Activated naive CD8-positive, alpha-beta T cell treated with anti-CD3 and anti-CD28 coated beads, Interleukin-2, amount 50 U/mL, for 24 hours (primary cell): ENCODE data around the gene TWF2.
"Not testable (repeated sequence)": the region's sequence is repeated elsewhere in the genome, so short reads cannot be mapped to it uniquely, and the experiment has no call there.

Experiments used
- ATAC-seq: fragments of 150-1000 bp; cut with Tn5 transposase; one replicate; pipeline ENCODE4 v1.10.0; 2021
- DNase-seq: peaks from one replicate; pipeline ENCODE4 v3.0.0; 2021
- H3K27ac Mint-ChIP-seq: one replicate; pipeline ENCODE4 v1.8.0; 2021; ENCODE audit warnings: mild to moderate bottlenecking, mixed read lengths
- H3K27me3 Mint-ChIP-seq: one replicate; pipeline ENCODE4 v1.8.0; 2021; ENCODE audit warnings: mixed read lengths
- H3K36me3 Mint-ChIP-seq: one replicate; pipeline ENCODE4 v1.8.0; 2021; ENCODE audit warnings: low read depth, mixed read lengths
- H3K4me1 Mint-ChIP-seq: one replicate; pipeline ENCODE4 v1.8.0; 2021; ENCODE audit warnings: mixed read lengths
- H3K4me3 Mint-ChIP-seq: one replicate; pipeline ENCODE4 v1.8.0; 2021; ENCODE audit warnings: mild to moderate bottlenecking, moderate library complexity, mixed read lengths
- H3K9me3 Mint-ChIP-seq: one replicate; pipeline ENCODE4 v1.8.0; 2021; ENCODE audit warnings: mixed read lengths

The TWF2 gene

GRCh38 chr3:52238761-52239701, at the start of gene TWF2:
Gene TWF2 (minus strand): TSS chr3:52239158. CDS start chr3:52239016, 142 bp downstream.
- Mint-ChIP-seq H3K4me3 (peak within 1 kb of the TSS; percentile 99), H3K27me3 (no peaks in the 10 kb centered on the region), H3K27ac (peak within 1 kb of the TSS; percentile 95), H3K36me3 (peaks cover 17% of the 10 kb centered on the region), H3K9me3 (peaks cover 5% of the 10 kb centered on the region), H3K4me1 (peaks cover 75% of the 10 kb centered on the region)
- DNase-seq (peak; percentile 89), ATAC-seq (peak; percentile 67)

- peaks cover 11% of the 10 kb centered on the region for H3K36me3 Mint-ChIP-seq
- H3K27me3 Mint-ChIP-seq = no peaks in the 10 kb centered on the region
- DNase-seq = no peak
- no peak for ATAC-seq
- no peaks in the 10 kb centered on the region for H3K9me3 Mint-ChIP-seq
- peak overlapping the region; percentile 100 for H3K27ac Mint-ChIP-seq
- H3K4me1 Mint-ChIP-seq = peaks cover 27% of the 10 kb centered on the region
- H3K4me3 Mint-ChIP-seq = peak overlapping the region; percentile 87
Measured at GRCh38 chr3:52288674-52289073, 49.7 kb upstream of the TWF2 start.

GRCh38 chr3:52286777-52287110, 47.8 kb upstream of the TWF2 start:
- ATAC-seq = no peak
- no peak for DNase-seq
- Mint-ChIP-seq H3K36me3 (peaks cover 10% of the 10 kb centered on the region), H3K27me3 (no peaks in the 10 kb centered on the region), H3K4me3 (peak overlapping the region; percentile 87), H3K27ac (peak overlapping the region; percentile 100), H3K9me3 (no peaks in the 10 kb centered on the region), H3K4me1 (peaks cover 45% of the 10 kb centered on the region)

- H3K4me3 Mint-ChIP-seq, H3K36me3 Mint-ChIP-seq, H3K9me3 Mint-ChIP-seq, H3K27me3 Mint-ChIP-seq, DNase-seq, ATAC-seq: not testable (repeated sequence)
- peak overlapping the region; percentile 9 for H3K27ac Mint-ChIP-seq
- peaks cover 62% of the 10 kb centered on the region for H3K4me1 Mint-ChIP-seq
Measured at GRCh38 chr3:52284051-52284450, 45.1 kb upstream of the TWF2 start.

- Mint-ChIP-seq H3K9me3 (no peaks in the 10 kb centered on the region), H3K27me3 (no peaks in the 10 kb centered on the region), H3K27ac (peak overlapping the region; percentile 75), H3K36me3 (peaks cover 9% of the 10 kb centered on the region), H3K4me3 (no peak overlapping the region), H3K4me1 (peaks cover 64% of the 10 kb centered on the region)
- no peak for DNase-seq
- no peak for ATAC-seq
Measured at GRCh38 chr3:52283306-52283705, 44.3 kb upstream of the TWF2 start.

- Mint-ChIP-seq H3K4me3 (peak overlapping the region; percentile 10), H3K27me3 (no peaks in the 10 kb centered on the region), H3K9me3 (no peaks in the 10 kb centered on the region), H3K27ac (peak overlapping the region; percentile 82), H3K36me3 (peaks cover 15% of the 10 kb centered on the region), H3K4me1 (peaks cover 65% of the 10 kb centered on the region)
- DNase-seq (no peak), ATAC-seq (no peak)
Measured at GRCh38 chr3:52281981-52282801, 43.2 kb upstream of the TWF2 start.

- no peak for ATAC-seq
- no peaks in the 10 kb centered on the region for H3K9me3 Mint-ChIP-seq
- no peak for DNase-seq
- peak overlapping the region; percentile 95 for H3K4me3 Mint-ChIP-seq
- H3K4me1 Mint-ChIP-seq = peaks cover 70% of the 10 kb centered on the region
- no peaks in the 10 kb centered on the region for H3K27me3 Mint-ChIP-seq
- peaks cover 27% of the 10 kb centered on the region for H3K36me3 Mint-ChIP-seq
- peak overlapping the region; percentile 95 for H3K27ac Mint-ChIP-seq
Measured at GRCh38 chr3:52280050-52280461, 41.1 kb upstream of the TWF2 start.

GRCh38 chr3:52279596-52279995, 40.6 kb upstream of the TWF2 start:
- Mint-ChIP-seq H3K4me3 (peak overlapping the region; percentile 95), H3K4me1 (peaks cover 75% of the 10 kb centered on the region), H3K9me3 (no peaks in the 10 kb centered on the region), H3K27ac (peak overlapping the region; percentile 95), H3K36me3 (peaks cover 32% of the 10 kb centered on the region), H3K27me3 (no peaks in the 10 kb centered on the region)
- ATAC-seq (no peak), DNase-seq (no peak)

- Mint-ChIP-seq H3K27ac (peak within 1 kb of the TSS; percentile 95), H3K9me3 (no peaks in the 10 kb centered on the region), H3K4me1 (peaks cover 83% of the 10 kb centered on the region), H3K27me3 (no peaks in the 10 kb centered on the region), H3K4me3 (peak within 1 kb of the TSS; percentile 95), H3K36me3 (peaks cover 42% of the 10 kb centered on the region)
- peak; percentile 100 for DNase-seq
- peak; percentile 81 for ATAC-seq
Measured at GRCh38 chr3:52278510-52279069, 39.6 kb upstream of the TWF2 start, which contains the start of gene WDR82. Gene WDR82 (minus strand): TSS chr3:52278649. CDS start chr3:52278361, 288 bp downstream.

GRCh38 chr3:52277972-52278509, 39.1 kb upstream of the TWF2 start:
- peak overlapping the region; percentile 95 for H3K4me3 Mint-ChIP-seq
- no peaks in the 10 kb centered on the region for H3K9me3 Mint-ChIP-seq
- peaks cover 46% of the 10 kb centered on the region for H3K36me3 Mint-ChIP-seq
- ATAC-seq = peak; percentile 41
- H3K27me3 Mint-ChIP-seq = no peaks in the 10 kb centered on the region
- DNase-seq = peak; percentile 70
- peak overlapping the region; percentile 95 for H3K27ac Mint-ChIP-seq
- peaks cover 83% of the 10 kb centered on the region for H3K4me1 Mint-ChIP-seq

GRCh38 chr3:52277071-52277964, 38.4 kb upstream of the TWF2 start:
- Mint-ChIP-seq H3K9me3 (no peaks in the 10 kb centered on the region), H3K4me3 (peak overlapping the region; percentile 95), H3K27me3 (no peaks in the 10 kb centered on the region), H3K27ac (peak overlapping the region; percentile 95), H3K4me1 (peaks cover 83% of the 10 kb centered on the region), H3K36me3 (peaks cover 52% of the 10 kb centered on the region)
- peak; percentile 44 for ATAC-seq
- DNase-seq = peak; percentile 87

- not testable (repeated sequence) for ATAC-seq, H3K27me3 Mint-ChIP-seq, DNase-seq, H3K9me3 Mint-ChIP-seq
- Mint-ChIP-seq H3K4me3 (peak overlapping the region; percentile 95), H3K4me1 (peaks cover 86% of the 10 kb centered on the region), H3K27ac (peak overlapping the region; percentile 95), H3K36me3 (peaks cover 75% of the 10 kb centered on the region)
Measured at GRCh38 chr3:52274781-52275180, 35.8 kb upstream of the TWF2 start.

- ATAC-seq (peak; percentile 42), DNase-seq (no peak)
- Mint-ChIP-seq H3K27ac (peak overlapping the region; percentile 91), H3K9me3 (no peaks in the 10 kb centered on the region), H3K27me3 (no peaks in the 10 kb centered on the region), H3K4me1 (peaks cover 91% of the 10 kb centered on the region), H3K36me3 (peaks cover 86% of the 10 kb centered on the region), H3K4me3 (peak overlapping the region; percentile 95)
Measured at GRCh38 chr3:52272831-52273230, 33.9 kb upstream of the TWF2 start.
